Activated CD8-positive, alpha-beta memory T cell treated with anti-CD3 and anti-CD28 coated beads, Interleukin-2, amount 50 U/mL, for 48 hours (primary cell): ENCODE data around the gene PPFIA3.
"Not testable (repeated sequence)": the region's sequence is repeated elsewhere in the genome, so short reads cannot be mapped to it uniquely, and the experiment has no call there.

Source experiments
- DNase-seq: peaks from one replicate; pipeline ENCODE4 v3.0.0-alpha.2; 2020

The PPFIA3 gene

DNA sequence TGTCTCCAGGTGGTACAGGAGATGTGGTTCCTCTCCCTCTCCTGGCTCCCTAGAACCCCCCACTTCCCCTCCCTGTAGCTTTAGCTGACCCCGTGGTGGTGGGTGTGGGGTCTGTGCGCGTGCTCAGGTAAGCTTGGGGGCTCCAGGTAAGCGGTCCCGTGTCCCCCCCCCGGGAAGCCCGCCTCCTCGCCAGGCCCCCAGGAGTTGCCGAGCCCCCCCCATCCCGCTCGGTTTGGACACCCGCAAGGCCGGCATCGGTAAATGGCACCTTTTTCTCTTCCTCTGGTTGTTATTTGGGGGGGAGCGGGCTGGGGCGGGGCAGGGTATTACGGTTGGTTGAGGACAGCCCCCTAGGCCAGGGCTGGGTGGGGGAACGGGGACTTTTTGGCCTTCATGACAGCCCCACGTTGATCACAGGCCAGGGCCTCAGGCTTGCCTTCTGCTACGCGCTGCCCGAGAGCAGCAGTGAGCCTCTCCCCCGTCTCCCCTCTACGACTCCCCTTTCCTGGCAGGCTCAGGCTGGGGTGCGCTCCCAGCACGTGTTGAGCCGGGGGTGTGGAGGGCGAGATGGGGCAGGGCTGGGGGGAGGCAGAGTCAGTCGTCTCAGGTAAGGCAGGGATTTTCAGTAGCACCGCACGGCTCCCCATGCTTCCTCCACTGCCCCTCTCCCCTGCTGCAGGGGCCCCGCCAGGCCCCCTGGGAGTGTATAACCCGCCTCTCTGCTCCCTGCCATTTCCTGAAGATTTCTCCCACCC is 15.8 kb upstream of the PPFIA3 start:
- peak; percentile 50 for DNase-seq

DNA sequence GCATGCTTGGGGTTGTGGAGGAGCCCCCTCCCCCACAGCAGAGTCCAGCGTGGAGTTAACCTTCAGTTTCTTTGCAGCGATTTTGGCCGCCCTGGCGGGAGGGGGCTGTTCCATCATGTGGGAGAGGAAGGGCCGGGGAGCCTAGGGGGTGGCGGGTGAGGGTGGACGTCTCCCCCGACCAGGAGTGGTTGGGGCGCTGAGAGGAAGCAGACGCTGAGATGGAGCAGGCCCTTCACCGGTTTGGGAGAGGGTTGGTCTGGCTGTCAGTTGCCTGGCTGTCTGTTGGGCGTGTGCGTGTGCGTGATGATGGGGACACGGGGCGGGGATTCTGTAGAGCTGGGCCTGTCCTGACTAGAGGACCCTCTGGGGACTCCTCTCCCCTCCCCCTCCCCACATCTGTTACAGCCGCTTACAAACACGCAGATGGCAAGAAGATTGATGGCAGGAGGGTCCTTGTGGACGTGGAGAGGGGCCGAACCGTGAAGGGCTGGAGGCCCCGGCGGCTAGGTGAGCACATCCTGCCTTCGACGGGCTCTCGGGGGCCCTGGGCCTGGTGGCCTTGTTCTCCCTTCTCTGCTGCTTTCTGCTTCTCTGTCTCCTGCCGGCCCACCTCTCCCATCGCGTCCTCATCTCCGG is 15.0 kb upstream of the PPFIA3 start:
- peak; percentile 52 for DNase-seq

GRCh38 chr19:49106648-49107135 is 12.7 kb upstream of the PPFIA3 start:
- peak; percentile 87 for DNase-seq

- DNase-seq = peak; percentile 53
These were observed 11.5 kb upstream of the PPFIA3 start for GRCh38 chr19:49107625-49108459.

- DNase-seq = peak; percentile 56
These were observed 10.3 kb upstream of the PPFIA3 start for GRCh38 chr19:49109051-49109450.

GRCh38 chr19:49109569-49110233 is 9.6 kb upstream of the PPFIA3 start:
- DNase-seq = peak; percentile 49

- no peak for DNase-seq
These were observed 8.8 kb upstream of the PPFIA3 start for GRCh38 chr19:49110567-49110966.

DNA sequence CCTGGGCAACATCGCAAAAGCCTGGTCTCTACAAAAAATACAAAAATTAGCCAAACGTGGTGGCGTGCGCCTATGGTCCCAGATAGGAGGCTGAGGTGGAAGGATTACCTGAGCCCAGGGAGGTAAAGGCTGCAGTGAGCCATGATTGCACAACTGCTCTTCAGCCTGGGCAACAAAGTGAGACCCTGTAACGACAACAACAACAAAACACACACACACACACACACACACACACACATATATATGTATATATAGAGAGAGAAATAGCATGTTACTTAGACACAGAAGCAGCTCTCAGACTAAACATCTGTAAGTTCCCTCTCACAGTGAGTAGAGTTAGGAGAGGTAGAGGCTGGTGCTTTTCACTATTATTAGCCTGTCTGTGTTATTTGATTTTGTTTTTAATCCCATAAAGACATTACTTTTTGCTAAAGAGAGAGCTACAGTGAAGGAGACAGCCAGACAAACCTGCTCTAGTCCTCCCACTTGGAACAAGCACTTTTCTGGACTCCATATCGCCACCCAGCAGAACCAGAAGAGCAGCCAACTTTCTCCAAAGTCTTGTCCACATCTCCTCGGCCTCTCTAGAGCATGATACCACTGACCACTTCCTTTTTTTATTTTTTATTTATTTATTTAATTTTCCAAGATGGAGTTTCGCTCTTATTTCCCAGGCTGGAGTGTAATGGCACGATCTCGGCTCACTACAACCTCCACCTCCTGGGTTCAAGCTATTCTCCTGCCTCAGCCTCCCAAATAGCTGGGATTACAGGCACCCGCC is 7.9 kb upstream of the PPFIA3 start:
- no peak for DNase-seq

DNA sequence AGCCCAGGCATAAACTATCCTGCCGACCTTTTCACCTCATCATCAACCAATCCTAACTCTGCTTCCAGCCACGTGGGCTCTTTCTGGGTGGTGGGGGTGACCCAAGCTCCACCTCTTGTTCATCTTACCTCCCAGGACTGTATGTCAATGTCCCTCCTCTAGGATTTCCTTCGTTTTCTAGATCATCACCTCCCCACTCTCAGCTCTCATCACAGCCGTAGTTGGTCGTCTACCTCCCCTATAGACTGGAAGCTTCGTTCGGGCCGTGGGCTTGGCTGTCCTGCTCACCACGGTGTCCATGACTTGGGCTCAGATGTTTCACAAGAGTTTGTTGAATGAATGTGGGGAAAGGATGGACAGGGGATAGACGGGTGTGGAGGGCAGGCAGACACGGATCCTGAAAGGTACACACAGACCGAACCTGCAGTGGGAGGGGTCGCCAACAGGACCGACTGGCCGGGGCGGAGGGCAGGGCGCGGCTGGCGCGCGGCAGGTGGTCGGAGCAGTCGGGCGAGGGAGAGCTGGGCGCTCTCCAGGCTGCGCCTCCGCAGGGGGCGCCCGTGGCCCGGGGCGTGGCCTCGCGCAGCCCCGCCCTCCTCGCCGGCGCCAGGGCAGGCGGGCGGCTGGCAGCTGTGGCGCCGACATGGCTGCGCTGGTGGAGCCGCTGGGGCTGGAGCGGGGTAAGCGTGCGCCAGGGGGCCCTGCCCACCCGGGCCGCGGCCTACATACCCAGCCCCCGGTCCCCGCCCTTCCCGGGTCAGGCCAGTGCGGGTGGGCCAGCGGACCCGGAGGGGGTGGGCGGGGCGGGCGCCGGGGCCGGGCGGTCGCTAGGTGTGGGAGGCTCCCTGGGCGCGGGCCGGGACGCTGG is 5.3 kb upstream of the PPFIA3 start, which contains the start of gene LIN7B:
TSS of gene LIN7B (plus strand) at position 609 of the 868 bp plus-strand sequence. CDS start at position 644, 35 bp downstream.
- DNase-seq = peak; percentile 88

GRCh38 chr19:49114630-49115363 is 4.5 kb upstream of the PPFIA3 start:
- DNase-seq = peak; percentile 78

GRCh38 chr19:49116544-49116943 is 2.8 kb upstream of the PPFIA3 start:
- DNase-seq = no peak

DNA sequence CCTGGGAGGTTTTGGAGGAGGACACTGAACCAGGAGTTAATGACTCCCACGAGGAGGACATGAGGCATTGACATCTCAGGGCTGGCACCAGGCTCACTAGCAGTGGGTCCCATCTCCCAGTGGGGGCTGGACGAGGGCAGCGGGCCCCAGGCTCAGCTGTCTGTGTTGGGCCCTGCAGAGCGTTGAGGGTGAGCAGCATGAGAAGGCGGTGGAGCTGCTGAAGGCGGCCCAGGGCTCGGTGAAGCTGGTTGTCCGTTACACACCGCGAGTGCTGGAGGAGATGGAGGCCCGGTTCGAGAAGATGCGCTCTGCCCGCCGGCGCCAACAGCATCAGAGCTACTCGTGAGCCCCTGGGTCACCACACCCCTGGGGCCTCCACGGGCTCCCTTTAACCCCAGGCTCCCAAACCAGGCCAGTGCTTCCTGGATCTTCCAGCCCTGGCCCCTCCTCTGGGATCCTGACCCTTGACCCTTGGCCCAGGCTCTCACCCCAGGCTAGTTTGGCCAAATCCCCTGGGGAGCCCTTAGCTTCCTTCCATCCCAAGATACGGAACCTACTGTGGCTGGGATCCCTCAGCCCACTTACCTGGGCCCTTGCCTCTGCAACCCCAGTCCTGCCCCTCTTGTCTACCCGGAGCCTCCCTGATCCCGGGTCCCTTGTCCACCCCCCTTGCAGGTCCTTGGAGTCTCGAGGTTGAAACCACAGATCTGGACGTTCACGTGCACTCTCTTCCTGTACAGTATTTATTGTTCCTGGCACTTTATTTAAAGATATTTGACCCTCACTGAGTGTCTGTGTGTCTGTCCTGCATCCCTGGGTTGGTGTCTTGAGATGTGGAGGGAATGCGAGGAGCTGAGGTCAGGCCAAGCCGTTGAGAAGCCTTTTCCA is 1.4 kb upstream of the PPFIA3 start:
- DNase-seq = no peak

DNA sequence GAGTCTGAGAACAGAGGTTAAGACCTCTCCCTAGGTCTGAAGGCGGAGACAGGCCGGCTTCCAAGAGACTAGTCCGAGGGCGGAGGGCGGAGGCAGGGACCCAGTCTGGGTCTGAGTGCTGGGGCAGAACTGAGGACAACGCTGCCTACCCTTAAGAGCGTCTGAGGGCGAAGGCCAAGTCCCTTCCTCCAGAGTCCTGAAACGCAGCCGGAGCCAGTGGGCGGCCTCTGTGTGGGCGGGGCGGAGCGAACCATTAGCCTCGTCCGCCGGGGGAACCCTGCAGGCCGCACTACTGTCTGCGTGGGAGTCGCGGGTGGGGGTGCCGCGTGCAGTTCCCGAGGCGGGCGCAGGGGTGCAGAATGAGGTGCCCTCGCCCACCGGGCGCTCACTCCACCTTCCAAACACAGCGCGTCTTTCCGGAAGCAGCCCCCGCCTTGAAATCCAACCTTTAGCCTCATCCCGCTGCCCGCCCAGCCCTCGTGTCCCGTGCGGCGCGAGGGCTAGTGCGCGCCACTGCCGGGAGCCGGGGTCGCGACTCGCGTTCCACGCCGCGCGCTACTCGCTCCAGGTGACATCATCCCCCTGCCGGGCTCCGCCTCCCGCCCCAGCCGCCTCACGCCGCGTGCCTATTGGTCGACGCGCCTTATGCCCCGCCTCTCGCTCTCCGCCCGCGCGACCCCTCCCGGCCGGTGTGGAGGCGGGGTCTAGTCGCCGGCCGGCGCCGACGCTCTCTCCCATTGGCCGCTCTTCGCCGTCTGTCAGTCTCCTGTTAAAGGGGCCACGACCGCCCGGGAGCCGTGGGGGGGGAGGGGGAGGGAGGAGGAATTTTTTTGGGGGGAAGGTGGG is 556 bp upstream of the PPFIA3 start, which contains the start of gene C19orf73:
TSS of gene C19orf73 (minus strand) at position 579 of the 846 bp plus-strand sequence. CDS start at position 458, 121 bp downstream.
- DNase-seq = peak; percentile 96

DNA sequence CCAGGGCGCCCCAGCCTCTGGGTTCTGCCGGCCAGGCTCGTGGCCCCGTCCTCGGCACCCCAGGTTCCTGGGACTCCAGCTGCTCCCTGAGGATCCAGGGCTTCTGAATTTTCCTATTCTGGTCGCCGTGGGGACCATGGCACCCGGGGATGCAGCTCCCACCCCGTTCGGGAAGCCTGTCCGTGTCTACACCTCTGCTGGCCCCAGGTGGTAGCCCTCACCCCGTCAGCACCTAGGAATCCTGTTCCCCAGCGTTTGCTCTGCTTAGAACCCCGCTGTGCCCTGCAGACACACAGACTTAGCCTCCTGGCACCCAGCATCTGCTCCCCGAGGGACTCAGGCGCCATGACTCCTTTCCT is 960 bp downstream of the PPFIA3 start:
- DNase-seq = no peak

- no peak for DNase-seq
These were observed 1.5 kb downstream of the PPFIA3 start for GRCh38 chr19:49120868-49121267.

DNA sequence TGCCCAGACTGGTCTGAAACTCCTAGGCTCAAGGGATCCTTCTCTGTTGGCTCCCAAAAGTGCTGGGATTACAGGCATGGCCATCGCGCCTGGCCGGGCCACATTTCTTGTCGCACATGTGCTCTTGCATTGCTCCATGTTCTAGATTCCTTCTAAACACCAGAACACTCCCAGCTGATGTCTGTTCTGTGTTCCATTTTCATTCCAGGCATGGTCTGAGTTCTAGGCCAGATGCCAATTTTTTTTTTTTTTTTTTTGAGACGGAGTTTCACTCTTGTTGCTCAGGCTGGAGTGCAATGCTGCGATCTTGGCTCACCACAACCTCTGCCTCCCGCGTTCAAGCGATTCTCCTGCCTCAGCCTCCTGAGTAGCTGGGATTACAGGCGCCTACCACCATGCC is 2.5 kb downstream of the PPFIA3 start:
- DNase-seq = not testable (repeated sequence)

DNA sequence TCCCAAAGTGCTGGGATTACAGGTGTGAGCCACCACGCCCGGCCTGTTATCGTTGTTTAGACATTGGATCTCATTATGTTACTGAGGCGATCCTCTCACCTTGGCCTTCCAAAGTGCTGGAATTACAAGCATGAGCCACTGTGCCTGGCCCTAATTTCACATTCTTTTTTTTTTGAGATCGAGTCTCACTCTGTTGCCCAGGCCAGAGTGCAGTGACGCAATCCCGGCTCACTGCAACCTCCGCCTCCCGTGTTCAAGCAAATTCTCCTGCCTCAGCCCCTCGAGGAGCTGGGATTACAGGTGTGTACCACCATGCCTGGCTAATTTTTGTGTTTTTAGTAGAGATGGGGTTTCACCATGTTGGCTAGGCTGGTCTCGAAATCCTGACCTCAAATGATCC is 3.9 kb downstream of the PPFIA3 start:
- DNase-seq = not testable (repeated sequence)
